COR-L47 (cell line): ENCODE results near the gene TDRD5.
"Not testable (repeated sequence)": the region's sequence is repeated elsewhere in the genome, so short reads cannot be mapped to it uniquely, and the experiment has no call there.

Source experiments
- DNase-seq: peaks from one replicate; lab custom pipeline; 2025; lab: John Stamatoyannopoulos, UW

The TDRD5 gene

GRCh38 chr1:179601093-179601492, 9.5 kb downstream of the TDRD5 start:
- no peak for DNase-seq

- DNase-seq: no peak
Measured at GRCh38 chr1:179612361-179612760, 20.7 kb downstream of the TDRD5 start.

GRCh38 chr1:179630719-179631118, 39.1 kb downstream of the TDRD5 start:
- no peak for DNase-seq

- no peak for DNase-seq
Measured at GRCh38 chr1:179632868-179633267, 41.2 kb downstream of the TDRD5 start.

GRCh38 chr1:179637211-179637860, 45.7 kb downstream of the TDRD5 start:
- no peak for DNase-seq

GRCh38 chr1:179661018-179661417, 69.4 kb downstream of the TDRD5 start:
- no peak for DNase-seq

GRCh38 chr1:179663810-179664209, 72.2 kb downstream of the TDRD5 start:
- DNase-seq: no peak

GRCh38 chr1:179677882-179678281, 86.2 kb downstream of the TDRD5 start:
- DNase-seq: no peak

GRCh38 chr1:179694530-179694929, 102.9 kb downstream of the TDRD5 start:
- not testable (repeated sequence) for DNase-seq

GRCh38 chr1:179702946-179703539, 111.4 kb downstream of the TDRD5 start:
- DNase-seq: no peak

- DNase-seq: peak; percentile 55
Measured at GRCh38 chr1:179706339-179706941, 114.8 kb downstream of the TDRD5 start.

GRCh38 chr1:179707406-179707805, 115.8 kb downstream of the TDRD5 start:
- DNase-seq: no peak

GRCh38 chr1:179708434-179709195, 117.0 kb downstream of the TDRD5 start:
- DNase-seq: no peak

- DNase-seq: no peak
Measured at GRCh38 chr1:179709841-179710329, 118.3 kb downstream of the TDRD5 start.

GRCh38 chr1:179714159-179714558, 122.5 kb downstream of the TDRD5 start:
- no peak for DNase-seq

GRCh38 chr1:179714623-179715022, 123.0 kb downstream of the TDRD5 start:
- no peak for DNase-seq

- DNase-seq: no peak
Measured at GRCh38 chr1:179719272-179719671, 127.6 kb downstream of the TDRD5 start.

- DNase-seq: no peak
Measured at GRCh38 chr1:179728271-179728670, 136.6 kb downstream of the TDRD5 start.

- DNase-seq: no peak
Measured at GRCh38 chr1:179729881-179730280, 138.2 kb downstream of the TDRD5 start.

- DNase-seq: no peak
Measured at GRCh38 chr1:179731643-179732042, 140.0 kb downstream of the TDRD5 start.
